ENCODE results near the gene ST8SIA6. TPM values are rescaled to one million over a fixed set of nuclear protein-coding genes. Genes with fewer than 3 reads are reported as not detected.

ST8SIA6 gene
- total and polyA plus RNA-seq, 9 of the 15 experiments (the other 6 are each of a cell fraction or from before 2014, with no cell fraction given), result 0.69 to 6.7 (median 5.0) TPM

GRCh38 chr10:17444388-17444714, 10.0 kb downstream of the ST8SIA6 start:
- Histone ChIP-seq H3K4me3 (no peak overlapping the region), H3K9ac (ENCODE audit: insufficient read depth in 1 of 2, low read depth in 2 of 2, low read length in 2 of 2) (peak overlapping the region; percentile 16 to 73; a peak in 1 of 4 replicates), H2AFZ (ENCODE audit: low read depth, low read length) (no peak overlapping the region), H3K79me2 (ENCODE audit: control insufficient read depth, insufficient read depth, low read length) (peaks cover 70% of the 10 kb centered on the region), H3K9me1 (ENCODE audit: control insufficient read depth, insufficient read depth, low read length) (no peaks in the 10 kb centered on the region), H4K20me1 (replicated peaks; ENCODE audit: control insufficient read depth, insufficient read depth, low read length) (no peaks in the 10 kb centered on the region), H3K27ac (ENCODE audit: extremely low read depth, low read depth, low read length) (peak overlapping the region; percentile 26; the same call in 2 of the 3 replicates), H3K9me3 (replicated peaks; ENCODE audit: control insufficient read depth, insufficient read depth, low read depth, low read length) (no peaks in the 10 kb centered on the region), H3K27me3 (ENCODE audit: control insufficient read depth in 2 of 2, insufficient read depth in 2 of 2, low read length in 2 of 2) (no peaks in the 10 kb centered on the region), H3K4me1 (replicated peaks in 1 of 2; ENCODE audit: control insufficient read depth in 2 of 2, insufficient read depth in 2 of 2, low read length in 2 of 2) (peaks cover 7 to 29% of the 10 kb centered on the region in 2 experiments; a peak in 3 of 5 replicates), H3K36me3 (ENCODE audit: control insufficient read depth, insufficient read depth, low read length) (peaks cover 67% of the 10 kb centered on the region), H3K4me2 (ENCODE audit: insufficient read depth, low read length) (peak overlapping the region; percentile 44)
- in situ Hi-C loops (cut with MboI) (no loop called here), intact Hi-C loops (cut with micrococcal nuclease) (no loop called here)
- peak; percentile 41 for ATAC-seq
- ChIA-PET CTCF (ENCODE audit: low intra/inter-chr PET ratio) (no interaction called here), POLR2A (interaction anchor here (0.6 to 2.7 kb wide), 6 partner anchors 9 to 341 kb away, joined by 3 to 16 read pairs (median 4); partner anchors contain the start of gene ST8SIA6)
- TF ChIP-seq KLF6 (CRISPR knock-in tag; IDR thresholded peaks at IDR 0.05; ENCODE audit: borderline replicate concordance) (no peak), ZNF592 (IDR thresholded peaks at IDR 0.05) (0 out of 2 replicates have a peak, but pooled peaks have one; percentile 35)
- FAIRE-seq, result no peak
- BruUV-seq (replicated peaks), result no TSS peak
- 53% methylated on average over 2 of the region's 2 CpGs for WGBS (ENCODE audit: insufficient coverage, low coverage, missing lambda C conversion rate)
- no peak for DNase-seq (ENCODE audit: extremely low read depth in 1 of 4, low spot score in 3 of 4)

Data from K562 (cell line).